Neural crest cell (in vitro differentiated cells): ENCODE results near the gene SPRR1A. TPM values are rescaled to one million over a fixed set of nuclear protein-coding genes. Genes with fewer than 3 reads are reported as not detected.

Experiments
- DNase-seq: peaks from one replicate; pipeline ENCODE4 v3.0.0; 2021; ENCODE audit warnings: low read depth, mixed read lengths, low spot score
- H3K27ac Mint-ChIP-seq: one replicate; pipeline ENCODE4 v1.8.0; 2021; ENCODE audit warnings: mild to moderate bottlenecking, mixed read lengths; ENCODE audit not compliant: unreplicated experiment
- H3K27me3 Mint-ChIP-seq: 2 replicates; pipeline ENCODE4 v1.8.0; 2021; ENCODE audit warnings: low read depth, mild to moderate bottlenecking, mixed read lengths
- H3K36me3 Mint-ChIP-seq: 2 replicates; pipeline ENCODE4 v1.8.0; 2021; ENCODE audit warnings: low read depth, mild to moderate bottlenecking, mixed read lengths
- H3K4me1 Mint-ChIP-seq: 2 replicates; pipeline ENCODE4 v1.8.0; 2021; ENCODE audit warnings: mixed read lengths
- H3K4me3 Mint-ChIP-seq: one replicate; pipeline ENCODE4 v1.8.0; 2021; ENCODE audit warnings: mild to moderate bottlenecking, mixed read lengths
- H3K9me3 Mint-ChIP-seq: 2 replicates; pipeline ENCODE4 v1.8.0; 2021; ENCODE audit warnings: mixed read lengths
- CTCF ChIP-seq: fragments of 200-600 bp; sonication (generic); conservative IDR thresholded peaks from 2 replicates; pipeline ENCODE4 v1.5.0; 2021; ENCODE audit warnings: antibody characterized with exemption, mild to moderate bottlenecking
- total RNA-seq: library from RNA; stranded (reverse); gene quantifications from 2 replicates; pipeline ENCODE4 v1.2.1, GENCODE V29; 2021

Gene SPRR1A
- total RNA-seq, 1 donor from 2014 or later: not detected

- Mint-ChIP-seq H3K4me1 (no peaks in the 10 kb centered on the region), H3K27ac (no peak within 1 kb of the TSS), H3K9me3 (no peaks in the 10 kb centered on the region), H3K36me3 (no peaks in the 10 kb centered on the region), H3K4me3 (no peak within 1 kb of the TSS), H3K27me3 (peaks cover 11% of the 10 kb centered on the region)
- DNase-seq: no peak
- TF ChIP-seq CTCF: no peak
Measured at GRCh38 chr1:152946651-152947256, 37.1 kb upstream of the SPRR1A start, which contains the start of gene SPRR5. Gene SPRR5, plus strand, starts transcription at chr1:152947206. Its CDS starts 1,349 bp downstream, at chr1:152948555.

- no peak for DNase-seq
- TF ChIP-seq CTCF: no peak
- H3K4me3 Mint-ChIP-seq: no peak overlapping the region
- H3K36me3 Mint-ChIP-seq: no peaks in the 10 kb centered on the region
- no peak overlapping the region for H3K27ac Mint-ChIP-seq
- no peaks in the 10 kb centered on the region for H3K9me3 Mint-ChIP-seq
- H3K27me3 Mint-ChIP-seq: peaks cover 14% of the 10 kb centered on the region
- no peaks in the 10 kb centered on the region for H3K4me1 Mint-ChIP-seq
Measured at GRCh38 chr1:152951711-152952110, 32.2 kb upstream of the SPRR1A start.

- Mint-ChIP-seq H3K4me3 (no peak overlapping the region), H3K36me3 (no peaks in the 10 kb centered on the region), H3K27me3 (peaks cover 9% of the 10 kb centered on the region), H3K9me3 (no peaks in the 10 kb centered on the region), H3K27ac (no peak overlapping the region), H3K4me1 (no peaks in the 10 kb centered on the region)
- DNase-seq: no peak
- TF ChIP-seq CTCF: no peak
Measured at GRCh38 chr1:152953761-152954160, 30.1 kb upstream of the SPRR1A start.

- Mint-ChIP-seq H3K27ac (no peak overlapping the region), H3K36me3 (no peaks in the 10 kb centered on the region), H3K27me3 (peaks cover 9% of the 10 kb centered on the region), H3K4me1 (no peaks in the 10 kb centered on the region), H3K4me3 (no peak overlapping the region), H3K9me3 (no peaks in the 10 kb centered on the region)
- no peak for DNase-seq
- no peak for TF ChIP-seq CTCF
Measured at GRCh38 chr1:152954436-152954835, 29.4 kb upstream of the SPRR1A start.

GRCh38 chr1:152957561-152957960 lies 26.3 kb upstream of the SPRR1A start:
- DNase-seq: no peak
- TF ChIP-seq CTCF: no peak
- Mint-ChIP-seq H3K4me3 (no peak overlapping the region), H3K36me3 (no peaks in the 10 kb centered on the region), H3K27me3 (no peaks in the 10 kb centered on the region), H3K4me1 (no peaks in the 10 kb centered on the region), H3K27ac (no peak overlapping the region), H3K9me3 (no peaks in the 10 kb centered on the region)
